Loucy (cell line): ENCODE measurements around the gene ALCAM.

Experiments
- H2AFZ ChIP-seq: fragments of 200-600 bp; sonication (generic); 2 replicates; pipeline ENCODE4 v1.6.0; 2016; ENCODE audit warnings: antibody characterized with exemption, mild to moderate bottlenecking, low read length, moderate library complexity
- H3F3A ChIP-seq: fragments of 200-600 bp; 2 replicates; pipeline ENCODE4 v1.6.0; 2016; ENCODE audit warnings: antibody characterized with exemption, low read depth, mild to moderate bottlenecking
- H3K27me3 ChIP-seq: fragments of 200-600 bp; sonication (generic); 2 replicates; pipeline ENCODE4 v1.6.1; 2014; ENCODE audit warnings: low read length, mild to moderate bottlenecking; ENCODE audit not compliant: insufficient read depth, poor library complexity, severe bottlenecking
- H3K36me3 ChIP-seq: fragments of 200-600 bp; sonication (generic); 2 replicates; pipeline ENCODE4 v1.6.1; 2016; ENCODE audit warnings: low read length; ENCODE audit not compliant: insufficient read depth
- H3K4me1 ChIP-seq: fragments of 200-600 bp; sonication (generic); 2 replicates; pipeline ENCODE4 v1.5.1; 2014; ENCODE audit warnings: low read length, mild to moderate bottlenecking; ENCODE audit not compliant: insufficient read depth, poor library complexity, severe bottlenecking
- H3K4me2 ChIP-seq: fragments of 200-600 bp; sonication (generic); 2 replicates; pipeline ENCODE4 v1.6.0; 2014; ENCODE audit warnings: antibody characterized with exemption, low read length, low read depth, mild to moderate bottlenecking; ENCODE audit not compliant: poor library complexity, severe bottlenecking
- H3K4me3 ChIP-seq: fragments of 200-600 bp; sonication (generic); 2 replicates; pipeline ENCODE4 v1.5.1; 2014; ENCODE audit warnings: low read length, mild to moderate bottlenecking, mixed read lengths; ENCODE audit not compliant: poor library complexity, severe bottlenecking
- H3K79me2 ChIP-seq: fragments of 200-600 bp; sonication (generic); 2 replicates; pipeline ENCODE4 v1.6.1; 2014; ENCODE audit warnings: low read length; ENCODE audit not compliant: insufficient read depth
- H3K9ac ChIP-seq: fragments of 200-600 bp; sonication (generic); 2 replicates; pipeline ENCODE4 v1.6.0; 2014; ENCODE audit warnings: mild to moderate bottlenecking, low read depth, low read length, moderate library complexity; ENCODE audit not compliant: poor library complexity, severe bottlenecking
- H3K9me2 ChIP-seq: fragments of 200-600 bp; sonication (generic); replicated peaks from 2 replicates; pipeline ENCODE4 v1.6.1; 2016; ENCODE audit warnings: low read depth, low read length, mixed read lengths
- H3K9me3 ChIP-seq: fragments of 200-600 bp; sonication (generic); 2 replicates; pipeline ENCODE4 v1.6.1; 2014; ENCODE audit warnings: mild to moderate bottlenecking, antibody characterized with exemption, low read length, low read depth; ENCODE audit not compliant: insufficient read depth
- H4K20me1 ChIP-seq: fragments of 200-600 bp; sonication (generic); 2 replicates; pipeline ENCODE4 v1.6.0; 2014; ENCODE audit warnings: antibody characterized with exemption, low read length, mild to moderate bottlenecking; ENCODE audit not compliant: insufficient read depth, poor library complexity, severe bottlenecking
- EZH2phosphoT487 ChIP-seq: fragments of 200-600 bp; IDR thresholded peaks from 2 replicates; pipeline ENCODE4 v1.6.1; 2018; ENCODE audit warnings: antibody characterized with exemption, mild to moderate bottlenecking, moderate library complexity, borderline replicate concordance
- TF ChIP-seq, protein P1 (sequence below): fragments of 200-600 bp; sonication (generic); conservative IDR thresholded peaks from 2 replicates; pipeline ENCODE4 v1.5.1; 2014; ENCODE audit warnings: mild to moderate bottlenecking, antibody characterized with exemption, low read length

The ALCAM gene

DNA sequence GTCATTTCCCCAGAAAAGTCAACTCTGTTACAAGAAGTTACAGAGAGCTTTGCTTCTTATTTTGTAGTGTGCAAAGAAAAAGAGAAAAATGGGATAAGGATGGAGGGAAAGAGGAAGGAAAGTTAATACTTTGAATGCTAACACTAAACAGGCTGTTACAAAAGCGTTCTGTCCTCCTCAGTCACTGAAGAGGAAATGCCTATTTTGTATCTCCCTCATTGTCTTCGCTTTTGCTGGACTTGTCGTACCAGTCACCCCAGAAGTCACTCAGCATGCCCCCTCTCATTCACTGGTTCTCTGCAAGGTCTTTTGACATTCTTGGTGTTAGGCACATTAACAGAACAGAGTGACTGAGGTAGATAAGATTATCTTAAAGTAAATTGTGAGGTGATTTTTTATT is 129.6 kb downstream of the ALCAM start:
- H2AFZ ChIP-seq = no peak overlapping the region
- TF ChIP-seq, protein P1, sequence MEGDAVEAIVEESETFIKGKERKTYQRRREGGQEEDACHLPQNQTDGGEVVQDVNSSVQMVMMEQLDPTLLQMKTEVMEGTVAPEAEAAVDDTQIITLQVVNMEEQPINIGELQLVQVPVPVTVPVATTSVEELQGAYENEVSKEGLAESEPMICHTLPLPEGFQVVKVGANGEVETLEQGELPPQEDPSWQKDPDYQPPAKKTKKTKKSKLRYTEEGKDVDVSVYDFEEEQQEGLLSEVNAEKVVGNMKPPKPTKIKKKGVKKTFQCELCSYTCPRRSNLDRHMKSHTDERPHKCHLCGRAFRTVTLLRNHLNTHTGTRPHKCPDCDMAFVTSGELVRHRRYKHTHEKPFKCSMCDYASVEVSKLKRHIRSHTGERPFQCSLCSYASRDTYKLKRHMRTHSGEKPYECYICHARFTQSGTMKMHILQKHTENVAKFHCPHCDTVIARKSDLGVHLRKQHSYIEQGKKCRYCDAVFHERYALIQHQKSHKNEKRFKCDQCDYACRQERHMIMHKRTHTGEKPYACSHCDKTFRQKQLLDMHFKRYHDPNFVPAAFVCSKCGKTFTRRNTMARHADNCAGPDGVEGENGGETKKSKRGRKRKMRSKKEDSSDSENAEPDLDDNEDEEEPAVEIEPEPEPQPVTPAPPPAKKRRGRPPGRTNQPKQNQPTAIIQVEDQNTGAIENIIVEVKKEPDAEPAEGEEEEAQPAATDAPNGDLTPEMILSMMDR = no peak
- no peak for TF ChIP-seq EZH2phosphoT487
- H3K36me3 ChIP-seq = no peaks in the 10 kb centered on the region
- H3K79me2 ChIP-seq = no peaks in the 10 kb centered on the region
- H3F3A ChIP-seq = no peaks in the 10 kb centered on the region
- no peaks in the 10 kb centered on the region for H3K27me3 ChIP-seq
- no peaks in the 10 kb centered on the region for H4K20me1 ChIP-seq
- H3K4me1 ChIP-seq = no peaks in the 10 kb centered on the region
- no peak overlapping the region for H3K4me2 ChIP-seq
- no peaks in the 10 kb centered on the region for H3K9me3 ChIP-seq
- H3K9me2 ChIP-seq = no peaks in the 10 kb centered on the region
- H3K9ac ChIP-seq = no peak overlapping the region
- no peak overlapping the region for H3K4me3 ChIP-seq

DNA sequence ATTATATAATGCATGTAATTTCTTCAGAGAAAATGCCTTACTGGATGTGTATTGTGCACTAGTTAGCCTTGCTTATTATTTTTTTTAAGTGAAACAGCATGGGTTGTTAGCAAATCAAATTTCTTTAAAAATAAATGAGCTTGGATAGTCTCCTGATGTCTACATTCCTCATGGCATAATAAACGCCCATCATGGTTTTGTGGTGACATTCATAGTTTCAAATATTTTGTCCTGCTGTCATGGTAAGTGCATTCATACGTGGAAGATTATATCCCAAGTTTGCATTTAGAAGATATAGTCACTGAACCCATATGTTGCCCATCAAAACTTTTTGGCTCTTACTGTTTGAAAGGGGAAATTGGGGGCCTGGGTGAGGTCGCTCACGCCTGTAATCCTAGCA is 130.7 kb downstream of the ALCAM start:
- Histone ChIP-seq H3K36me3 (no peaks in the 10 kb centered on the region), H3K9ac (no peak overlapping the region), H3K9me3 (no peaks in the 10 kb centered on the region), H3F3A (no peaks in the 10 kb centered on the region), H2AFZ (no peak overlapping the region), H3K4me2 (no peak overlapping the region), H3K4me3 (no peak overlapping the region), H3K4me1 (no peaks in the 10 kb centered on the region), H4K20me1 (no peaks in the 10 kb centered on the region), H3K9me2 (no peaks in the 10 kb centered on the region), H3K27me3 (no peaks in the 10 kb centered on the region), H3K79me2 (no peaks in the 10 kb centered on the region)
- TF ChIP-seq, protein P1 = no peak
- no peak for TF ChIP-seq EZH2phosphoT487

DNA sequence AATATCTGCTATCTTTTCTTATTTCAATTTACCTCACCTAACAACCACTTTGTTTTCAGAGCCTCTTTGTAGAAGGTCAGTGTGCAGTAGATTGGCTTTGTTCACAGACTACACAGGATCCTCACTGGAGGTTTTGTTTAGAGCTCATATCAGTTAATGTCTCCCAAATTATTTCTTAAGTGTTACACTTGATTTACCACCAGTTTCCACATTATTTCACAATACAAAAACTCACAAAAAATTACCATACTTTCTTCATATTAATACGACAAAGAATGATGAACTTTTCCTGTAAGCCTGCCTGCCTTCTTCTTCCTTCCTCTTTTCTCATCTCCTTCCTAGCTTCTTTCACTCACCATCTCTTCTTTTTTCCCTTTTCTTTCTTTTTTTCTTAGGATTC is 133.3 kb downstream of the ALCAM start:
- TF ChIP-seq, protein P1 = no peak
- TF ChIP-seq EZH2phosphoT487 = no peak
- Histone ChIP-seq H3K4me1 (no peaks in the 10 kb centered on the region), H3K4me2 (no peak overlapping the region), H3K9me3 (no peaks in the 10 kb centered on the region), H3K79me2 (no peaks in the 10 kb centered on the region), H3K4me3 (no peak overlapping the region), H3F3A (no peaks in the 10 kb centered on the region), H3K9ac (no peak overlapping the region), H3K27me3 (no peaks in the 10 kb centered on the region), H2AFZ (no peak overlapping the region), H3K9me2 (no peaks in the 10 kb centered on the region), H3K36me3 (no peaks in the 10 kb centered on the region), H4K20me1 (no peaks in the 10 kb centered on the region)
